GM19193 (cell line): Measurements from ENCODE around the gene MS4A6E.

Experiments used
- POLR2A ChIP-seq: IDR thresholded peaks from 4 replicates; pipeline ENCODE4 v1.6.1; 2011; ENCODE audit not compliant: insufficient read depth, insufficient read length; ENCODE audit errors: extremely low read depth

MS4A6E gene

DNA sequence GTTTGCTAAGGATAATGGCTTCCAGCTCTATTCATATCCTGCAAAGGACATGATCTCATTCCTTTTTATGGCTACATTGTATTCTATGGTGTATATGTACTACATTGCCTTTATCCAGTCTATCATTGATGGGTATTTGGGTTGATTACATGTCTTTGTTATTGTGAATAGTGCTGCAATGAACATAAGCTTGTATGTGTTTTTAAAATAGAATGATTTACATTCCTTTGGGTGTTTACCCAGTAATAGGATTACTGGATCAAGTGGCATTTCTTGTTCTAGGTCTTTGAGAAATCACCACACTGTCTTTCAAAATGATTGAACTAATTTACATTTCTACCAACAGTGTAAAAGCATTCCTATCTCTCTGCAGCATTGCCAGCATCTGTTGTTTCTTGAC, 6.0 kb upstream of the MS4A6E start:
- no peak for TF ChIP-seq POLR2A

DNA sequence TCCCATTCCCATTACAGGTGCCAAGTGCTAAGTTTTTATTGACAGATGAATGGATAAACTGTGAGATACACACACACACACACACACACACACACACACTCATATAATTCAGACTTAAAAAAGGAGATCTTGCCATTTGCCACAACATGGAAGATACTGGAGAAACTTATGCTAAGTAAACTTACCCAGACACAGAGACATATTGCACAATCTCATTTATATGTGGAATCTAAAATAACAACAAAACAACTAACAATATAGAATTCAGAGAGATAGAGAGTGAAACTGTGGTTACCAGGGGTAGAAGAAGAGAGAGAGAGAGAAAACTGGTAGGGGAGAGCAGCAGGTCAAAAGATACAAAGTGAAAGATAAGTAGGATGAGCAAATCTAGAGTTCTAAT, 1.4 kb downstream of the MS4A6E start:
- no peak for TF ChIP-seq POLR2A

DNA sequence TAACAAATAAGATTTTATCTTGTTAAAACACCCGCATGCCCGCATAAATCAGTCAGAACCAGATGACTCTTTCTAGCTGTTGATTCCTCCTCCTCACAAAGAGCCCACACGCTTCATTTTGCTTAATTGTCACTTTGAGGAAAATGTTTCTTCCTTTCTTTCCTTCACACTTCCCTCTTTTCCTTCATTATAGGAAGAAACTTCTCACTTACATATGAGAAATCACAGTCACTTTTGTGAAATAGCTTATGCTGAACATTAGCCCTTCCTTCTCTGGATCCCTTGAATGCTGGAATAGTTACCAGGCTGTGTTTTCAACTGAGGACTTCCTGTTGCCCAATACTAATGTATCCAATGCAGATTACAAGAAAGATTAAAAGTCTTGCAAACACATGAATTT, 5.8 kb downstream of the MS4A6E start:
- TF ChIP-seq POLR2A = no peak

DNA sequence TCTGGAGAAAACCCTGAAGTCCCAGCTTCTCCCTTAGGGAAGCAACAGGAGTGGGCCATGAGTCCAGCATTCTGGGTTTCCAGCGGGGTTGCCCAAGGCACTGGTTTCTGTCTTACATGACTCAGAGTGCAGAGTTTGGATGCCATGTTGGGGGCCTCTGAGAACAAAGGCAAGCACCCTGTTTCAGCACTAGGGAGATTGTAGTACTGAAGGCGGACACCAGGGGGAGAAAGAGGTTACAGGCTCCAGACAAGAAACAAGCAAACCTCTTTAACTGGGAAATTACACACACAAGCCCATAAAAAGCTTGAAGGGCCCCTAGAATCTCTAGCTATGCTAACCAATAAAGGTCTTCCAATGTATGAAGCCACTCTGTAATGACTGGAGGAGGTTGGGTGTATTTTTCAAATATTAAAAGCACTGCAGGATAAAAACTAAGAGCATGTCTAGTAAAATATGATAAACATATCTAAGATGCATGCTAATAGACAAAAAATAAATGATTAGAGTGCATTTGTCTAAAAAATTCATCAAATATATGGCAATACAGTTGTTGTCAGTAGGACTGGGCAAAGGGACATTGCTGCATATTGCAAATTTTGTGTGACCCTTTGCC, 7.1 kb downstream of the MS4A6E start:
- no peak for TF ChIP-seq POLR2A

DNA sequence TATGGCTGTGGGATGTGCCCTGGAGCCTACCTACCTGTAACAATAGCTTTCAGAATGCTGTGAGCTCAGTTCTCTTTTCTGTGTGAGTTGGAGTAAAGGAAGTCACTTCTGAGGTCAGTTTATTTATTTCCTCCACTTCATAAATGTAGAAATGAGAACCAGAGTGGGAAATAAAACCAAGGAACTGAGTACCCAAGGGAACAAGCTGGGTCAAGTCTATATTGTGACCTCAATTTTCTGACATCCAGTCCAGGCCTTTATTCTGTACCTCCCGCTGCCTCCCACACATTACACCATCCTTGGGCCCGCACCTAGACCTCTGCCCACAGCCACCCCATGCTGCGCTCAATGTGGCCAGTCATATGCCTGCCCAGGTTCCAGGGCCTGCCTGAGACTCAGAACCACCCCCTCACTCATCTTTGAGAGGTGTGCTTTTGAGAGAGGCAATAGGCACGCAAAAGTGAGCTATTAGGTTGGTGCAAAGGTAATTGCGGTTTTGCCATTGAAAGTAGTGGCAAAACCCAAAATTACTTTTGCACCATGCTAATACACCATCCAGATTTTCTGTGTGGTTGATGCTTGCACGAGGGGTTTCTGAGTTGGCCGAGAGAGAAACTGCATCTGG, 9.8 kb downstream of the MS4A6E start:
- TF ChIP-seq POLR2A = no peak

DNA sequence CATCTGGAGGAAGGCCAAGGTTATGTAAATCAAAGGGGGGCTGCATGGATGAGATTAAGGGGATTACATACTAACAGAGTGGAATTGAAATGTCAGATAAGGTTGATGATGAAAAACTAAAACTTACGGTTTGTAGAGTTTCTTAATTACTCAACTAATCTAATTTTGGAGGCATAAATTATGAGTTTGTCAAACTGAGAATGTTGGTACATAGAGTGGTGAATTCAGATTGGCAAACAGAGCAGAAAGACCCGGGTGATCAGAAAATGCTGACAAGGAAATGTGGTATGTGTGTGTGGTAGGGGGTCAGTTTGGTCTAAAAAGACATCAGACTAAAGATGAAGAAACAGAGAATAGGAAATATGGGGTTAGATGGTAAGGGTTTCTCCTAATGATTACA, 11.0 kb downstream of the MS4A6E start:
- TF ChIP-seq POLR2A = no peak

DNA sequence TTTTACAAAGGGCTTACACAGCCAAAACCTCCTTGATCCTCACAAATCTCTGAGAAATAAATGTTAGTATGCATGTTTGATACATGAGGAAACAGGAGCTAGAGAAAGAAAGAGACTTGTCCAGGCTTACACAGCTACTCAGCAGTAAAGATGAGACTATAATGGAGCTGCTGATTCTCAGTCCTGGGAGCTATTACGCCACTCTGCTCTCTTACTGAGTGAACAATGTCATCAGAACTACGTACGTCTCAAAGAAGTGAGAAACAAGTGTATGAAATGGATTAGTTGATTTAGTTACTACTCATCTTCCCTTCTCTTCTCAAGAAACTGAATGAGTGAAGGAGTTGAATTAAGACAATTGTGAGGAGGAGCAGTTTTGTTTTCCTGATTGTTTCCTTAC, 12.3 kb downstream of the MS4A6E start:
- TF ChIP-seq POLR2A = no peak

DNA sequence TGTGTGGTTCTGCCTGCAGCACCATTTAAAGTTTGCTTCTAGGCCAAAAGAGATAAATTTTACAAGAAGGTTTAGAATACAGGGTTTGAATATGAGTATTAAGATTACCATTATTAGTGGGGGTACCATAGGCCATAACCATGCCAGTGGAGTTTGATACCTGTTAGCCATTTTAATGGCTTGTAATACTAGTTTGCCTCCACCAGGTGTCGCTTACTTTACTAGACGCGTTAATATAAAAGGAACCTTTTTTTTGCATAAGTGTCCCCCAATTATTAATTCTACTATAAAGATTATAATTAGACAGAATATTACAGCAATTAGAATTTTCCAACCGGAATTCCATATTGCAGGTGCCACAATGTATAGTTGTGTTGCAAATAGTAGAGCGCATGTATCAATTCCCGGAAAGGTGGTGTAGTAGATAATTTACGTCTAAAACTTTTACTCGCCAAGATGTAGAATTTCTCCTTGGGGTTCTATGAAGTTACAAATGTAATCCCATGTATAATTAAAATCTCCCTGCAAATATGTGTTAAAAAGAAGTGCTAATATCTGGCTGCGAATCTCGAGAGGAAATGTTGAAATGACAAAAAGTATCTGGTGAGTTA, 16.1 kb downstream of the MS4A6E start:
- TF ChIP-seq POLR2A = no peak

DNA sequence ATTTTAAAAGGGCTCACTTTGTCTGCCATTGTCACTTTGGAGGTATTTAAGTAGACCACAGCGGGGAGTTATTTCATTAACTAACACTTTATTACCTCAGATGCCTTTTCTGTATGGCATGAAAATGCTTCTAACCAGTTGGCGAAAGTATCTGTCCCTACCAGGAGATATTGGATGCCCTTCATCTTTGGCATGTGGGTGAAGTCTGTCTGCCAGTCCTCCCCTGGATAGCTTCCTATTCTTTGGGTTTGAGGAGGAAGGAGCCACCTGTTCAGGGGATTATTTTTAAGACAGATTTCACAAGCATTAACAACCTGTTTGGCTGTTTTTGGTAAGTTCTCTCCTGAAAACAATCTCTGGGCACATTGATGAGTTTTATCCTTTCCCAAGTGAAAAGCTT, 17.1 kb downstream of the MS4A6E start:
- TF ChIP-seq POLR2A = no peak

DNA sequence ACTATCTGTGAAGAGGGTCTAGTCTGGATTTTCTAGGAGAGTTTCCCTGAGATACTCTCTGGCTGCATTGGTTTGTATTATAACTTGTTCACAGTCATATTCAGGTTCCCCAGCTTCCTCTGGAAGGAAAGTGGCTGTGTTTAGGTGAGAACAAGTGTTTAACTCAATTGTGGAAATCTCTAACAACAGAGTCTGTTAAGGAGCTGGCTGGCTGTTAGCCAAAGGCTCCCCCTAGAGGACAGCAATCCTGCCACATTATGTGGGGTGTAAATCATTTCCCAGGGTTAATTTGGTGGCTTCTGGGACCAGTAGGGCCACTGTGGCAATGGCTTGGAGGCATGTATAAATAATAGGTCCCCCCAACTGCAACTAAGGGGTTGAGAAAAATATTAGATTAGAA, 18.4 kb downstream of the MS4A6E start:
- TF ChIP-seq POLR2A = no peak

DNA sequence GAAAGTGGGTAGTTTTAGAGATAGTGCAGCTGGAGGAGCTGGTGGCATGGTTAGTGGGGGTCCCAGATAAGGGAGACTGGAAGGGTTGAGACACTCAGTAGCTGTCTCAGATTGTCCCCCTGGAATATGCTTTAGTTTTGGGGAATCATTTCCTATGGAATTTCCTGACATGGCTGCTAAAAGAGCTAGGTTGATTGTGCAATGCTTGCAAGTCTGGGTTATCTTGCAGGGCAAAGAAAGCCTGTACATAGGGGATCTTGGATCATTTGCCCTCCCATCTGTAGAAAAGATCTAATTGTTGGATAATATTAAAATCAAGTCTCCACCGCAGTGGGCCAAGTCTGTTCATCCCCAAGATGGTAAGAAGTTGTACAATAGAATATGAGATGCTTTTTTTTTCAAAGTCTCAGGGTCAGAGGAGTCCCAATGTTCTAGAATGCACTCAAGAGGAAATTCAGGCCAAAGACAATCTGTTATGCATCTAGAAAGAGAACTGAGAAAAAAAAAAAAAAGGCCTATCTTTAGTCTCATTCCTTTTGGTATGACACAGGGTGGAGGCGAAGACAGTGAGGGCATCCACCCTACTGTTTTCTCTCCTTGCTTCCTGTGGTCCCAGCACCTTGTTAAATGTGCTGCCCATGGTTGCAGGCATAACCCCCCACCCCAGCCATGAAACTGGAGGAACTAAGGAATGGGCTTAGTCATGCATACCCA, 20.2 kb downstream of the MS4A6E start:
- TF ChIP-seq POLR2A = no peak

DNA sequence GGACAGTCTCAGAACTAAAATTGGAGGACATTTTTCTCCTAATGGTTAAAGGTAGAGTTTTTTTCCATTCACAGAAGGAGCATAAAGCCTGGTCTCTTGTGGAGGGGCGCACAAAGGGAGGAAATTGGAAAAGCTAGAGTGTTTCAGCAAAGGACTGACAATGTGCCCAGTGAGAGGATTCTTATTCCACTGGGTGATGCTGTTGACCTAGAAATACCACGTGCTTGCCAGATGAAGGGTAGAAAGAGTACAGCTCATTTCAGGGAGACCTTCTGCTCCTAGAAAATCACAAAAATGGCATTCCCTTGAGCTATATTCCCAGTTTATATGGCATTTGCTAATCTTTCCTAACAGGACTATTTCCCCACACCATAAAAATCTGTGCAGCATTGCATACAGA, 21.1 kb downstream of the MS4A6E start:
- no peak for TF ChIP-seq POLR2A

DNA sequence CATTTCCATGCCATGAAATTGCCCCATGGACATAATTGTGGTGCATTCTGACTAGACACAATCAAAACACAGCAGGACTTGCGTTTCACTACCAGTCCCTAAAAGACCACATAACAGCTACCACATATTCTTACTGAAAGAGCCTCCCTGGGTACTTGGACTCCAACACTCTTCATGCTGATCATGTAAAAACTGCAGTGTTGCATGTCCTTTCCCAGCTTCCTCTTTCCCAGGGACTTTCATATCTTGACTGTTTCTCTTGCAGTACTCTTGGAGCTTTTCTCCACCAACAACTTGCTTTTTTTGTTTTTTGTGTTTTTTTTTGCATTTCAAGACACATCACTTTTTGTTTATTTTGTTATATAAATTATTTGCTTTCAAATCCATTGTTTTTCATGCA, 22.9 kb downstream of the MS4A6E start:
- TF ChIP-seq POLR2A = no peak

DNA sequence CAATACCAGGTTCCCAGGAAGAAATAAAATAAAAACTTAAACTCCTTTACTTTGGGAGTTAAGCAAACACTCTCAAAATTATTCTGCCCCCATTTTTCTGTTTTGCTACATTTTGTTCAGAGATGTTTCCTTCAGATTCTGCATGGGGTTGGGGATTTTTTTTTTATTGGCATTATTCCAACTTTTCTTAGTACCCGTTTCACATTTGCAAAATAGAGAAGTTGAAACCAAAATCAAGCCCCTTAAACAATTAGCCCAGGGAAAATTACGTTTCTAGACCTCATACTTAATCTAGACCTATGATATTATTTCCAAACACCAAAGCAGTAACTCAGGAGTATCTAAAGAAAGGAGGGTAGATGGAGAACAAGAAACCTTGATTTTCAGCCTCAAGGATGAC, 30.7 kb downstream of the MS4A6E start:
- no peak for TF ChIP-seq POLR2A

DNA sequence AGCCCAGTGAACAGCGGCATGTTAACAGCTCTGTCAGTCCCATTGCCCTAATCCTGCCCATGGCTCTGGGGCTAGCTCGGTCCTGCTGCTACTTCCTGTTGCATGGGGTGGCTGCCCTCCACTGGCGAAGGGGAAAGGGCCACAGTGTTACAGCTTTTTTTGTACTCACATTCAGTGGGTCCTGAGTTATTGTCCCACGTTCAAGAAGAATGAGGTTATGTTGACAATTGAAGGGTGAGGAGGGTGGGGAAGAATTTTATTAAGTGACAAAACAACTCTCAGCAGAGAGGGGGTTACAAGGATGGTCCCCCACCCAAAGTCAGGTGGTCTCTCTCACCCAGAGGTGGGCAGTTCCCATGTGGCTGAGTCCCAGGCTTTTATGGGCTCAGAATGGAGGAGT, 33.6 kb downstream of the MS4A6E start:
- no peak for TF ChIP-seq POLR2A

DNA sequence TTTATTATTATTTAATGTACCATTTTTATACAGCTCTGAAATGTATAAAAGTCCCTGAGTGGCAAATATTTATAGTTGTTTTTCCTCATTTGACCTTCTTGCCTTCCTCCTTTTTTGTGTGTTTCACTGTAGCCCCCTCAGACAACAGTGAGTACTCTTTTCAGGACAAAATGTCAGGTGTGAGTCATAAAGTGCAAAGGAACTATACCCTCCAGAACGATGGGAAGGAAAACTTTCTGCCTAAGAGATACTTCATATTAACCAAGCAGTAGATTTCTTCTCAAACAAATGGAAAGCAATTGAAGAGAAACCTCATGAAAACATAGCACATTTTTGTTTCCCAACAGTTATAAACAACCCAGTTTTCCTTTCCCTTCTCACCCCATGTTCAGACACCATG, 35.2 kb downstream of the MS4A6E start:
- no peak for TF ChIP-seq POLR2A

DNA sequence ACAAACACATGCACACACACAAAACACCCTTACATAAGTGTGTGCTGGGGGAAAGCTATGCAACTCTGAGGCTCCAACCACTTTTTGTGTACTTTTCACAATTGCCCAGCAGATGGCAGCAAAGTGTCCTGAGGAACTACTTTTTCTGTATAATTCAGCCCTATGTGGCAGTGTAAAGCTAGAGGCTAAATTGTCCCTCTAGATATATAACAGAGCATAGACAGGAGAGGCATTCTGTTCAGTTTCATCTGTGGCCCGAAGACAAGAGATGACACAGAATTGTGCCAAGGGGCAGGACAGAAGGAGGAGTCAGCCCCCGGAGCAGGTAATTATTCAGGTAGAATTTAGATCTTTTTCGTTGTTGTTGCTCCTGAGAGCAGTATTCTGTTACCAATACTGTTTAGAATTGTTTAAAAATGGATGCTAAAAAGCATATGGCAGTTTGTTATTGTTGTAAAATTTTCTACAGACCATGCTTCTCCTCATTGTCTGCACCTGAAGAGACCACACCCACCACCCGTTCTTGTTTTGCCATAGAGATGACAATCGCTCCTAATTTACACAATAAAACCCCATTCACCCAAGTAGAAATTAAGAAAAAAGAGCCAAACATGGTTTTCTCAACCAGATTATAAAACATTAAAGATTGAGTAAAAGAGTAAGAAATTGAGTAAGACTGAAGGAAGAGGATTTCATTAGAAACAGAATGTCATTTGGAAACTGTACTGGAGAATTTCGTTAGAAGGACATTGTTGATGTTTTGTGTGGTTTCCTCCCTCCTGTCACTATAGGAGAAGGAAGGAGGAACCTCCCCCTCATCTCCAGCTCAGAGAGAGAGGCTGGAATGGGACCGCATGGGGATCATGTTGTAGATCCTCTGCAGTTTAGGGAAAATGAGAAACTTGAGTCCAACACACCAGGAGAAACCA, 36.8 kb downstream of the MS4A6E start:
- no peak for TF ChIP-seq POLR2A
